ENCODE measurements around the gene AMER2.

DNA sequence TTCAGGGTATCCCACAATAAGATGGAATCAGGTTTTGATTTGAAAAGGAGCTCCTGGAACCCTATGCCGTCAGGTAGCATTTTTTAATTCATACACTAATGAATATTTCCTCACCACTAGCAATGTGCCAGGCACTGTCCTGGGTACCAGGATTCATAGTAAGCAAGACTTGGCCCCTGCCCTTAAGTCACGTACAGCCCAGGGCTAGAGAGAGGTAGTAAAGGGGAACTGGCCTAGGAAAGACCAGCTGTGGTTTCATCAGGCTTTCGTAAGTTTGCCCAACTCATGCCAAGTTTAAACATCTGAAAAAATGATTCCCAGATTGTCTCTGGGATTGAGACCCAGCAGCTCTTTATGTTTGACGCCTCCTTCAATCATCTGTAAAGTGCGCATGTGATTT is 45.9 kb upstream of the AMER2 start:
- TF ChIP-seq EP300 (IDR thresholded peaks at IDR 0.05; ENCODE audit: borderline replicate concordance in 1 of 2, low read depth in 1 of 2, low read length in 1 of 2), result no peak
- no peak for TF ChIP-seq ELF1 (IDR thresholded peaks at IDR 0.05)
- TF ChIP-seq NFIC (IDR thresholded peaks at IDR 0.05; ENCODE audit: borderline replicate concordance), result no peak
- TF ChIP-seq, protein P1, sequence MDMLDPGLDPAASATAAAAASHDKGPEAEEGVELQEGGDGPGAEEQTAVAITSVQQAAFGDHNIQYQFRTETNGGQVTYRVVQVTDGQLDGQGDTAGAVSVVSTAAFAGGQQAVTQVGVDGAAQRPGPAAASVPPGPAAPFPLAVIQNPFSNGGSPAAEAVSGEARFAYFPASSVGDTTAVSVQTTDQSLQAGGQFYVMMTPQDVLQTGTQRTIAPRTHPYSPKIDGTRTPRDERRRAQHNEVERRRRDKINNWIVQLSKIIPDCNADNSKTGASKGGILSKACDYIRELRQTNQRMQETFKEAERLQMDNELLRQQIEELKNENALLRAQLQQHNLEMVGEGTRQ (IDR thresholded peaks at IDR 0.05; ENCODE audit: borderline replicate concordance, low read depth, low read length), result no peak
- TF ChIP-seq, protein P2, sequence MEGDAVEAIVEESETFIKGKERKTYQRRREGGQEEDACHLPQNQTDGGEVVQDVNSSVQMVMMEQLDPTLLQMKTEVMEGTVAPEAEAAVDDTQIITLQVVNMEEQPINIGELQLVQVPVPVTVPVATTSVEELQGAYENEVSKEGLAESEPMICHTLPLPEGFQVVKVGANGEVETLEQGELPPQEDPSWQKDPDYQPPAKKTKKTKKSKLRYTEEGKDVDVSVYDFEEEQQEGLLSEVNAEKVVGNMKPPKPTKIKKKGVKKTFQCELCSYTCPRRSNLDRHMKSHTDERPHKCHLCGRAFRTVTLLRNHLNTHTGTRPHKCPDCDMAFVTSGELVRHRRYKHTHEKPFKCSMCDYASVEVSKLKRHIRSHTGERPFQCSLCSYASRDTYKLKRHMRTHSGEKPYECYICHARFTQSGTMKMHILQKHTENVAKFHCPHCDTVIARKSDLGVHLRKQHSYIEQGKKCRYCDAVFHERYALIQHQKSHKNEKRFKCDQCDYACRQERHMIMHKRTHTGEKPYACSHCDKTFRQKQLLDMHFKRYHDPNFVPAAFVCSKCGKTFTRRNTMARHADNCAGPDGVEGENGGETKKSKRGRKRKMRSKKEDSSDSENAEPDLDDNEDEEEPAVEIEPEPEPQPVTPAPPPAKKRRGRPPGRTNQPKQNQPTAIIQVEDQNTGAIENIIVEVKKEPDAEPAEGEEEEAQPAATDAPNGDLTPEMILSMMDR (IDR thresholded peaks at IDR 0.05), result no peak
- TF ChIP-seq, protein P3, sequence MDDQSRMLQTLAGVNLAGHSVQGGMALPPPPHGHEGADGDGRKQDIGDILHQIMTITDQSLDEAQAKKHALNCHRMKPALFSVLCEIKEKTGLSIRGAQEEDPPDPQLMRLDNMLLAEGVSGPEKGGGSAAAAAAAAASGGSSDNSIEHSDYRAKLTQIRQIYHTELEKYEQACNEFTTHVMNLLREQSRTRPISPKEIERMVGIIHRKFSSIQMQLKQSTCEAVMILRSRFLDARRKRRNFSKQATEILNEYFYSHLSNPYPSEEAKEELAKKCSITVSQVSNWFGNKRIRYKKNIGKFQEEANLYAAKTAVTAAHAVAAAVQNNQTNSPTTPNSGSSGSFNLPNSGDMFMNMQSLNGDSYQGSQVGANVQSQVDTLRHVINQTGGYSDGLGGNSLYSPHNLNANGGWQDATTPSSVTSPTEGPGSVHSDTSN (IDR thresholded peaks at IDR 0.05), result no peak
- no peak for TF ChIP-seq SIN3A (IDR thresholded peaks at IDR 0.05; ENCODE audit: borderline replicate concordance, low read depth, low read length)
- no peak for TF ChIP-seq RFX5 (IDR thresholded peaks at IDR 0.05; ENCODE audit: low read length)
